ENCODE data around the gene PLEKHA4.

DNA sequence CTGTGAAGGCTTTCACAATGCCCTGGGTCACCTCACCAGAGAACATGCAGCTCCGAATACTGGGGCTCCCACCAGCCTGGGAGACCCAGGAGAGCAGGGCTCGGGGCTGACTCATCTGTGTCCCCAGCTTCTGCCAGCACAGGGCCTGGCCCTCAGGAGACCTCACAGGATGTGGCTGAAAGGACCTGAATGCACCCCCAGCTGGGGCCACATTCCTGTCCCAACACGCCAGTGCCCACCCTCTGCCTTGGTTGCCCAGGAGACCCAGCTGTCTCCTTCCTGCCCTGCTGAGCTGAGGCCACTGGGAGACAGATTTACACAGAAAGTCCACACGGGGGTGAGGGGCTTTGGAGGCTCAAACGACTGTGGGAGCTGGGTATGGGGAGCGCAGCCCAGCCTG lies 69.5 kb downstream of the PLEKHA4 start:
- TF ChIP-seq, protein P1, sequence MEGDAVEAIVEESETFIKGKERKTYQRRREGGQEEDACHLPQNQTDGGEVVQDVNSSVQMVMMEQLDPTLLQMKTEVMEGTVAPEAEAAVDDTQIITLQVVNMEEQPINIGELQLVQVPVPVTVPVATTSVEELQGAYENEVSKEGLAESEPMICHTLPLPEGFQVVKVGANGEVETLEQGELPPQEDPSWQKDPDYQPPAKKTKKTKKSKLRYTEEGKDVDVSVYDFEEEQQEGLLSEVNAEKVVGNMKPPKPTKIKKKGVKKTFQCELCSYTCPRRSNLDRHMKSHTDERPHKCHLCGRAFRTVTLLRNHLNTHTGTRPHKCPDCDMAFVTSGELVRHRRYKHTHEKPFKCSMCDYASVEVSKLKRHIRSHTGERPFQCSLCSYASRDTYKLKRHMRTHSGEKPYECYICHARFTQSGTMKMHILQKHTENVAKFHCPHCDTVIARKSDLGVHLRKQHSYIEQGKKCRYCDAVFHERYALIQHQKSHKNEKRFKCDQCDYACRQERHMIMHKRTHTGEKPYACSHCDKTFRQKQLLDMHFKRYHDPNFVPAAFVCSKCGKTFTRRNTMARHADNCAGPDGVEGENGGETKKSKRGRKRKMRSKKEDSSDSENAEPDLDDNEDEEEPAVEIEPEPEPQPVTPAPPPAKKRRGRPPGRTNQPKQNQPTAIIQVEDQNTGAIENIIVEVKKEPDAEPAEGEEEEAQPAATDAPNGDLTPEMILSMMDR (conservative IDR thresholded peaks at IDR 0.05; ENCODE audit: low read depth in 2 of 2): no peak
- TF ChIP-seq, protein P2, sequence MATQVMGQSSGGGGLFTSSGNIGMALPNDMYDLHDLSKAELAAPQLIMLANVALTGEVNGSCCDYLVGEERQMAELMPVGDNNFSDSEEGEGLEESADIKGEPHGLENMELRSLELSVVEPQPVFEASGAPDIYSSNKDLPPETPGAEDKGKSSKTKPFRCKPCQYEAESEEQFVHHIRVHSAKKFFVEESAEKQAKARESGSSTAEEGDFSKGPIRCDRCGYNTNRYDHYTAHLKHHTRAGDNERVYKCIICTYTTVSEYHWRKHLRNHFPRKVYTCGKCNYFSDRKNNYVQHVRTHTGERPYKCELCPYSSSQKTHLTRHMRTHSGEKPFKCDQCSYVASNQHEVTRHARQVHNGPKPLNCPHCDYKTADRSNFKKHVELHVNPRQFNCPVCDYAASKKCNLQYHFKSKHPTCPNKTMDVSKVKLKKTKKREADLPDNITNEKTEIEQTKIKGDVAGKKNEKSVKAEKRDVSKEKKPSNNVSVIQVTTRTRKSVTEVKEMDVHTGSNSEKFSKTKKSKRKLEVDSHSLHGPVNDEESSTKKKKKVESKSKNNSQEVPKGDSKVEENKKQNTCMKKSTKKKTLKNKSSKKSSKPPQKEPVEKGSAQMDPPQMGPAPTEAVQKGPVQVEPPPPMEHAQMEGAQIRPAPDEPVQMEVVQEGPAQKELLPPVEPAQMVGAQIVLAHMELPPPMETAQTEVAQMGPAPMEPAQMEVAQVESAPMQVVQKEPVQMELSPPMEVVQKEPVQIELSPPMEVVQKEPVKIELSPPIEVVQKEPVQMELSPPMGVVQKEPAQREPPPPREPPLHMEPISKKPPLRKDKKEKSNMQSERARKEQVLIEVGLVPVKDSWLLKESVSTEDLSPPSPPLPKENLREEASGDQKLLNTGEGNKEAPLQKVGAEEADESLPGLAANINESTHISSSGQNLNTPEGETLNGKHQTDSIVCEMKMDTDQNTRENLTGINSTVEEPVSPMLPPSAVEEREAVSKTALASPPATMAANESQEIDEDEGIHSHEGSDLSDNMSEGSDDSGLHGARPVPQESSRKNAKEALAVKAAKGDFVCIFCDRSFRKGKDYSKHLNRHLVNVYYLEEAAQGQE (IDR thresholded peaks at IDR 0.05; ENCODE audit: unreplicated experiment): no peak
- TF ChIP-seq EZH2phosphoT487 (IDR thresholded peaks at IDR 0.05; ENCODE audit: unreplicated experiment) (no peak), EZH2 (IDR thresholded peaks at IDR 0.05; ENCODE audit: low read depth, unreplicated experiment) (no peak), POLR2AphosphoS5 (IDR thresholded peaks at IDR 0.05; ENCODE audit: low read depth) (no peak), ETS1 (IDR thresholded peaks at IDR 0.05) (no peak), ZNF331 (CRISPR knock-in tag; IDR thresholded peaks at IDR 0.05; ENCODE audit: low read depth) (no peak), JUNB (IDR thresholded peaks at IDR 0.05; ENCODE audit: unreplicated experiment) (no peak), CREB1 (CRISPR knock-in tag; IDR thresholded peaks at IDR 0.05; ENCODE audit: low read depth) (no peak)
